PC-3 (cell line): Measurements from ENCODE around the gene SUCLA2. TPM values are rescaled to one million over a fixed set of nuclear protein-coding genes. Genes with fewer than 3 reads are reported as not detected.

ENCODE experiments used
- ATAC-seq: fragments of 200-7000 bp; cut with Tn5 transposase; 2 replicates; pipeline ENCODE4 v1.9.1; 2020; ENCODE audit warnings: mild to moderate bottlenecking, moderate library complexity
- BruUV-seq: library from RNA; stranded (reverse); fragments of 400-500 nt; replicated peaks from 2 replicates; lab custom pipeline; 2021; lab: Mats Ljungman, UMichigan
- CTCF ChIA-PET: fragments of 300-600 bp; sonication (Branson Sonifier 250); formaldehyde crosslinking; loops from one replicate; lab custom pipeline; 2022; ENCODE audit warnings: antibody characterized with exemption; lab: Charles Lee
- POLR2A ChIA-PET: fragments of 300-600 bp; sonication (Branson Sonifier 250); formaldehyde crosslinking; loops from one replicate; lab custom pipeline; 2022; ENCODE audit warnings: antibody characterized with exemption; ENCODE audit not compliant: unreplicated experiment; lab: Charles Lee
- DNase-seq: peaks from one replicate; pipeline ENCODE4 v3.0.0-alpha.2; 2015
- H2AFZ ChIP-seq: fragments of 300-600 bp; sonication (generic); 2 replicates; pipeline ENCODE4 v1.6.0; 2016; ENCODE audit warnings: antibody characterized with exemption, low read length
- H3F3A ChIP-seq: fragments of 300-600 bp; sonication (generic); one replicate; pipeline ENCODE4 v1.6.0; 2017; ENCODE audit warnings: antibody characterized with exemption, low read length, control low read depth, mild to moderate bottlenecking; ENCODE audit not compliant: unreplicated experiment
- H3K27ac ChIP-seq: fragments of 300-600 bp; sonication (generic); 2 replicates; pipeline ENCODE4 v1.5.1; 2016; ENCODE audit warnings: mild to moderate bottlenecking, low read length
- H3K27me3 ChIP-seq: fragments of 300-600 bp; sonication (generic); 2 replicates; pipeline ENCODE4 v1.6.1; 2016; ENCODE audit warnings: low read length, mixed read lengths
- H3K36me3 ChIP-seq: fragments of 300-600 bp; sonication (generic); 2 replicates; pipeline ENCODE4 v1.6.1; 2016; ENCODE audit warnings: low read depth, mixed run types, low read length, mixed read lengths
- H3K4me1 ChIP-seq: fragments of 300-600 bp; sonication (generic); 2 replicates; pipeline ENCODE4 v1.5.1; 2016; ENCODE audit warnings: low read length; ENCODE audit not compliant: insufficient read depth
- H3K4me2 ChIP-seq: fragments of 300-600 bp; sonication (generic); 2 replicates; pipeline ENCODE4 v1.6.0; 2016; ENCODE audit warnings: low read length
- H3K4me3 ChIP-seq: fragments of 300-600 bp; sonication (generic); 2 replicates; pipeline ENCODE4 v1.5.1; 2016; ENCODE audit warnings: mild to moderate bottlenecking, low read length, mixed read lengths
- H3K79me2 ChIP-seq: fragments of 300-600 bp; sonication (generic); 2 replicates; pipeline ENCODE4 v1.6.1; 2017; ENCODE audit warnings: low read length, mixed read lengths
- H3K9ac ChIP-seq: fragments of 300-600 bp; sonication (generic); 2 replicates; pipeline ENCODE4 v1.6.0; 2016; ENCODE audit warnings: mild to moderate bottlenecking, low read length
- H3K9me2 ChIP-seq: fragments of 300-600 bp; sonication (generic); replicated peaks from 2 replicates; pipeline ENCODE4 v1.6.1; 2016; ENCODE audit warnings: mixed run types, low read length, mixed read lengths
- H3K9me3 ChIP-seq: fragments of 300-600 bp; sonication (generic); 2 replicates; pipeline ENCODE4 v1.6.1; 2016; ENCODE audit warnings: low read length, mixed read lengths
- H4K20me1 ChIP-seq: fragments of 300-600 bp; sonication (generic); 2 replicates; pipeline ENCODE4 v1.6.1; 2016; ENCODE audit warnings: low read length, mixed read lengths
- EZH2 ChIP-seq: fragments of 300-600 bp; sonication (generic); IDR thresholded peaks from one replicate; pipeline ENCODE4 v1.6.1; 2017; ENCODE audit warnings: antibody characterized with exemption, mild to moderate bottlenecking, low read length; ENCODE audit not compliant: unreplicated experiment
- EZH2phosphoT487 ChIP-seq: fragments of 300-600 bp; sonication (generic); IDR thresholded peaks from 2 replicates; pipeline ENCODE4 v1.6.1; 2018; ENCODE audit warnings: mild to moderate bottlenecking, antibody characterized with exemption, low read length, borderline replicate concordance
- intact Hi-C: fragments of 100-400 bp; cut with micrococcal nuclease; formaldehyde crosslinking; loops from 2 replicates; pipeline ENCODE4 v1.9.0; 2023
- total RNA-seq: library from RNA; depleted of rRNA; stranded (reverse); fragments of >200 nt; gene quantifications from 2 replicates; pipeline ENCODE4 v1.2.3, GENCODE V29; 2014; rRNA removed
- TF ChIP-seq, protein P1 (sequence below): fragments of 300-600 bp; sonication (generic); conservative IDR thresholded peaks from 2 replicates; pipeline ENCODE4 v1.5.1; 2017; ENCODE audit warnings: antibody characterized with exemption, low read depth, mild to moderate bottlenecking, low read length

The SUCLA2 gene
- total RNA-seq, 1 experiment from 2014 or later = 35.0 TPM

DNA sequence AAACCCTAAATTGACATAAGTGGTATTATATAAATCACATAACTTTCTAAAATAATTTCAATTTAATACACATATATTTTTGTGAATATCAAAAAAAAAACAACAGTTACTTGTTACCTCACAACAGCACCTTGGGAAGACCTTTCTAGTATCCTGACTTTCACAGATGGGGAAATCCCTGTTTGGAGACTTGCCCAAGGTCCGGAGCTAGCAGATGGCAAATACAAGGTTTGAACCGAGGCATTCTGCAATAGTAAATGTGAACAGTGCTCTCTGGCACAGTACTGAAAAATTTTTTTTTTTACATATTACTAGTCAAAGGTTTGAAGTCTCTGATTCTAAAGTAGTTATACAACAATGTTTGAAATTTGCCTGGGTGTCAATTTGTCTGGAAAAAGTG, 104.5 kb downstream of the SUCLA2 start:
- no TSS peak for BruUV-seq
- H3K36me3 ChIP-seq = no peaks in the 10 kb centered on the region
- ChIA-PET POLR2A (no interaction called here), CTCF (no interaction called here)
- no peak overlapping the region for H3K27ac ChIP-seq
- H3F3A ChIP-seq = no peaks in the 10 kb centered on the region
- ATAC-seq (no peak), DNase-seq (no peak)
- no peaks in the 10 kb centered on the region for H4K20me1 ChIP-seq
- H3K9ac ChIP-seq = no peak overlapping the region
- intact Hi-C loops = no loop called here
- H3K9me2 ChIP-seq = no peaks in the 10 kb centered on the region
- no peak overlapping the region for H2AFZ ChIP-seq
- H3K4me1 ChIP-seq = peaks cover 24% of the 10 kb centered on the region
- H3K79me2 ChIP-seq = no peaks in the 10 kb centered on the region
- H3K4me2 ChIP-seq = no peak overlapping the region
- H3K27me3 ChIP-seq = no peaks in the 10 kb centered on the region
- no peak overlapping the region for H3K4me3 ChIP-seq
- H3K9me3 ChIP-seq = no peaks in the 10 kb centered on the region
- TF ChIP-seq EZH2 (no peak), EZH2phosphoT487 (no peak)
- TF ChIP-seq, protein P1, sequence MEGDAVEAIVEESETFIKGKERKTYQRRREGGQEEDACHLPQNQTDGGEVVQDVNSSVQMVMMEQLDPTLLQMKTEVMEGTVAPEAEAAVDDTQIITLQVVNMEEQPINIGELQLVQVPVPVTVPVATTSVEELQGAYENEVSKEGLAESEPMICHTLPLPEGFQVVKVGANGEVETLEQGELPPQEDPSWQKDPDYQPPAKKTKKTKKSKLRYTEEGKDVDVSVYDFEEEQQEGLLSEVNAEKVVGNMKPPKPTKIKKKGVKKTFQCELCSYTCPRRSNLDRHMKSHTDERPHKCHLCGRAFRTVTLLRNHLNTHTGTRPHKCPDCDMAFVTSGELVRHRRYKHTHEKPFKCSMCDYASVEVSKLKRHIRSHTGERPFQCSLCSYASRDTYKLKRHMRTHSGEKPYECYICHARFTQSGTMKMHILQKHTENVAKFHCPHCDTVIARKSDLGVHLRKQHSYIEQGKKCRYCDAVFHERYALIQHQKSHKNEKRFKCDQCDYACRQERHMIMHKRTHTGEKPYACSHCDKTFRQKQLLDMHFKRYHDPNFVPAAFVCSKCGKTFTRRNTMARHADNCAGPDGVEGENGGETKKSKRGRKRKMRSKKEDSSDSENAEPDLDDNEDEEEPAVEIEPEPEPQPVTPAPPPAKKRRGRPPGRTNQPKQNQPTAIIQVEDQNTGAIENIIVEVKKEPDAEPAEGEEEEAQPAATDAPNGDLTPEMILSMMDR = no peak

GRCh38 chr13:47896111-47896510, 105.0 kb downstream of the SUCLA2 start:
- Histone ChIP-seq H3K27ac (no peak overlapping the region), H3K4me2 (no peak overlapping the region), H3K9ac (no peak overlapping the region), H3K9me3 (no peaks in the 10 kb centered on the region), H3K4me1 (peaks cover 24% of the 10 kb centered on the region), H3F3A (no peaks in the 10 kb centered on the region), H4K20me1 (no peaks in the 10 kb centered on the region), H3K79me2 (no peaks in the 10 kb centered on the region), H3K4me3 (no peak overlapping the region), H3K36me3 (no peaks in the 10 kb centered on the region), H3K9me2 (no peaks in the 10 kb centered on the region), H3K27me3 (no peaks in the 10 kb centered on the region), H2AFZ (no peak overlapping the region)
- intact Hi-C loops = no loop called here
- DNase-seq (no peak), ATAC-seq (no peak)
- TF ChIP-seq EZH2 (no peak), EZH2phosphoT487 (no peak)
- TF ChIP-seq, protein P1 = no peak
- ChIA-PET CTCF (no interaction called here), POLR2A (no interaction called here)
- no TSS peak for BruUV-seq

DNA sequence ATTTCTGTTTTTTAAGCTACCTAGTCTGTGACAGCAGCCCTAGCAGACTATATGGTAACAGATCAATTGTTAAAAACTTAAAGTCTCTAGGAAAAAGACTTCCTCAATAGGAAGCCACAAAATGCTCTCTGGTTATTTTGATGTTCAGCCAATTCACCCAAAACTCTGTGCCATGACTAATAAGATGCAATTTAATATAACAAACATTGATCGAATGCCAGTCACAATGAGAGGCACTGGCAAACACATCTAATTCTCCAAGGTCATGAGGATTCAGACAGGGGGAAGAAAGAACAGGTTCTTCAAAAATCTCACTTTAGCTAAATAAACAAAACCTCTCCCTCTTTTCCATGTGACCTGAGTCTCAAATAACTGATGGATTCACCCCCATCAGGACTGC, 107.5 kb downstream of the SUCLA2 start:
- no peak overlapping the region for H3K9ac ChIP-seq
- ChIA-PET CTCF (no interaction called here), POLR2A (no interaction called here)
- intact Hi-C loops = no loop called here
- H3K4me2 ChIP-seq = 0 out of 2 replicates have a peak overlapping the region, but pooled peaks have one; percentile 3
- no peak overlapping the region for H3K27ac ChIP-seq
- ATAC-seq (peak; percentile 74), DNase-seq (peak; percentile 62)
- H3K4me1 ChIP-seq = peaks cover 24% of the 10 kb centered on the region
- H3K79me2 ChIP-seq = no peaks in the 10 kb centered on the region
- no peaks in the 10 kb centered on the region for H3K9me2 ChIP-seq
- no peak for TF ChIP-seq EZH2phosphoT487
- TF ChIP-seq, protein P1 = no peak
- no peak for TF ChIP-seq EZH2
- H3K27me3 ChIP-seq = no peaks in the 10 kb centered on the region
- BruUV-seq = no TSS peak
- H3F3A ChIP-seq = no peaks in the 10 kb centered on the region
- H2AFZ ChIP-seq = no peak overlapping the region
- H4K20me1 ChIP-seq = no peaks in the 10 kb centered on the region
- H3K4me3 ChIP-seq = no peak overlapping the region
- no peaks in the 10 kb centered on the region for H3K9me3 ChIP-seq
- H3K36me3 ChIP-seq = no peaks in the 10 kb centered on the region

Other genes with a start within 250 kb of the SUCLA2 start
- gene NUDT15, start 36.5 kb upstream of the SUCLA2 start, total RNA-seq = 22.2 and 27.0 TPM in 2 replicates
- gene MED4, start 93.8 kb upstream of the SUCLA2 start, total RNA-seq = 11.6 and 19.0 TPM in 2 replicates
- 74.6 and 105 TPM in 2 replicates for gene ITM2B, start 231.9 kb upstream of the SUCLA2 start, total RNA-seq